GM13976 (cell line): Measurements from ENCODE around the gene SCAP.
"Not testable (repeated sequence)": the region's sequence is repeated elsewhere in the genome, so short reads cannot be mapped to it uniquely, and the experiment has no call there.

Experiments used
- DNase-seq: peaks from one replicate; pipeline ENCODE4 v3.0.0; 2012; ENCODE audit warnings: low spot score
- CTCF ChIP-seq: IDR thresholded peaks from 2 replicates; pipeline ENCODE4 v1.5.1; 2012; ENCODE audit warnings: borderline replicate concordance, mild to moderate bottlenecking; ENCODE audit not compliant: insufficient read depth; ENCODE audit errors: extremely low read depth, missing control alignments, control extremely low read depth
- in situ Hi-C: fragments of 300-500 bp; cut with MboI; formaldehyde crosslinking; loops from one replicate; pipeline ENCODE4 v1.12.0; 2022; ENCODE audit warnings: low sequenced_read_pairs, mixed read lengths, inconsistent platforms; ENCODE audit not compliant: unreplicated experiment

SCAP gene

GRCh38 chr3:47495886-47496285, 20.1 kb upstream of the SCAP start:
- TF ChIP-seq CTCF, result no peak
- in situ Hi-C loops, result no loop called here
- no peak for DNase-seq

GRCh38 chr3:47495111-47495510, 19.4 kb upstream of the SCAP start:
- TF ChIP-seq CTCF, result no peak
- in situ Hi-C loops, result no loop called here
- no peak for DNase-seq

GRCh38 chr3:47491777-47492176, 16.0 kb upstream of the SCAP start:
- no peak for DNase-seq
- no peak for TF ChIP-seq CTCF
- in situ Hi-C loops, result no loop called here

- TF ChIP-seq CTCF, result no peak
- in situ Hi-C loops, result no loop called here
- no peak for DNase-seq
Observed at GRCh38 chr3:47491186-47491585, 15.4 kb upstream of the SCAP start.

- no peak for TF ChIP-seq CTCF
- in situ Hi-C loops, result no loop called here
- DNase-seq, result no peak
Observed at GRCh38 chr3:47487265-47487664, 11.5 kb upstream of the SCAP start.

- TF ChIP-seq CTCF, result no peak
- DNase-seq, result no peak
- in situ Hi-C loops, result no loop called here
Observed at GRCh38 chr3:47485812-47486211, 10.1 kb upstream of the SCAP start.

GRCh38 chr3:47482366-47482765, 6.6 kb upstream of the SCAP start:
- in situ Hi-C loops, result no loop called here
- no peak for DNase-seq
- TF ChIP-seq CTCF, result no peak

GRCh38 chr3:47481763-47482162, 6.0 kb upstream of the SCAP start:
- in situ Hi-C loops, DNase-seq: not testable (repeated sequence)

- in situ Hi-C loops, DNase-seq: not testable (repeated sequence)
Observed at GRCh38 chr3:47480267-47480666, 4.5 kb upstream of the SCAP start.
